ENCODE measurements around the gene TOP1.

Gene TOP1

GRCh38 chr20:40991181-40991889, 37.3 kb upstream of the TOP1 start:
- Histone ChIP-seq H3K27me3 (replicated peaks; ENCODE audit: control insufficient read depth, insufficient read depth, low read length, poor library complexity, severe bottlenecking) (no peaks in the 10 kb centered on the region), H3K9me3 (ENCODE audit: control insufficient read depth, low read length) (no peaks in the 10 kb centered on the region), H3K4me3 (ENCODE audit: insufficient read depth, low read depth, low read length, poor library complexity, severe bottlenecking) (no peak overlapping the region), H3K4me1 (ENCODE audit: control insufficient read depth, insufficient read depth, low read length, poor library complexity, severe bottlenecking) (peaks cover 21% of the 10 kb centered on the region), H3K27ac (ENCODE audit: insufficient read depth, low read length, poor library complexity, severe bottlenecking) (no peak overlapping the region), H3K36me3 (ENCODE audit: control insufficient read depth, insufficient read depth, low read length) (no peaks in the 10 kb centered on the region)
- DNase-seq, result no peak

DNA sequence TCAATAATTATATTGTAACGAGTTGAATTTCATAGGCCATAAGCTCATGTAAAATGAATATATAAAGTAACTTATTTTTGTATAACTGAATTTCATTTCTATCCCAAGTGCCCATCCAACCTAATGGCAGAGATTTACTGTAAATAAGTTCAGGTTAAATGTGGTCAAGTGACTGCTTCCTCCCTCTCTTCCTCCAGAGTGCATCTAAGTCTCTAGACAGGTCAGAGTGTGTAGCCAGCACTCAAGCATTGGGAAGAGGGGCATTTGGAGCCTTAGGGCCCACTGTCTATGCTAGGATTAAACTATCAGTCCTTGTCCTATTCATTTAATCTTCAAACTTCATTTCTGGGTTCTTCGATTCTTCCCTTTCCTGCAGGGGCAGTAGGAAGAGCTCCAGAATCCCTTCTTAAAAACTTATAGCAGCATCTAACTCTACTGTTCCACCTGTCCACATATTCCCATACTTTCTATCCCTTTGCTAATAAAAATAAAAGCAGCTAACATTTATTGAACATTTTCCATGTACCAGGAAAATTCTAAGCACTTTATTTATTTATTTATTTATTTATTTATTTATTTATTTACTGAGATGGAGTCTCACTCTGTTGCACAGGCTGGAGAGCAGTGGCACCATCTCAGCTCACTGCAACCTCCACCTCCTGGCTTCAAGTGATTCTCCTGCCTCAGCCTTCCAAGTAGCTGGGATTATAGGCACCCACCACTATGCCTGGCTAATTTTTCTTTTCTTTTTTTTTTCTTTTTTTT, 36.1 kb upstream of the TOP1 start:
- Histone ChIP-seq H3K36me3 (ENCODE audit: control insufficient read depth, insufficient read depth, low read length) (no peaks in the 10 kb centered on the region), H3K27me3 (replicated peaks; ENCODE audit: control insufficient read depth, insufficient read depth, low read length, poor library complexity, severe bottlenecking) (no peaks in the 10 kb centered on the region), H3K4me1 (ENCODE audit: control insufficient read depth, insufficient read depth, low read length, poor library complexity, severe bottlenecking) (peaks cover 12% of the 10 kb centered on the region), H3K27ac (ENCODE audit: insufficient read depth, low read length, poor library complexity, severe bottlenecking) (no peak overlapping the region), H3K9me3 (ENCODE audit: control insufficient read depth, low read length) (no peaks in the 10 kb centered on the region), H3K4me3 (ENCODE audit: insufficient read depth, low read depth, low read length, poor library complexity, severe bottlenecking) (no peak overlapping the region)
- DNase-seq, result no peak

- no peaks in the 10 kb centered on the region for H3K9me3 ChIP-seq (ENCODE audit: control insufficient read depth, low read length)
- DNase-seq, result no peak
- no peak overlapping the region for H3K27ac ChIP-seq (ENCODE audit: insufficient read depth, low read length, poor library complexity, severe bottlenecking)
- H3K27me3 ChIP-seq (replicated peaks; ENCODE audit: control insufficient read depth, insufficient read depth, low read length, poor library complexity, severe bottlenecking), result no peaks in the 10 kb centered on the region
- H3K36me3 ChIP-seq (ENCODE audit: control insufficient read depth, insufficient read depth, low read length), result no peaks in the 10 kb centered on the region
- peaks cover 12% of the 10 kb centered on the region for H3K4me1 ChIP-seq (ENCODE audit: control insufficient read depth, insufficient read depth, low read length, poor library complexity, severe bottlenecking)
- no peak overlapping the region for H3K4me3 ChIP-seq (ENCODE audit: insufficient read depth, low read depth, low read length, poor library complexity, severe bottlenecking)
These were observed 34.7 kb upstream of the TOP1 start for GRCh38 chr20:40993794-40994540.

GRCh38 chr20:40996326-40996725, 32.3 kb upstream of the TOP1 start:
- H3K9me3 ChIP-seq (ENCODE audit: control insufficient read depth, low read length), result no peaks in the 10 kb centered on the region
- peaks cover 4% of the 10 kb centered on the region for H3K4me1 ChIP-seq (ENCODE audit: control insufficient read depth, insufficient read depth, low read length, poor library complexity, severe bottlenecking)
- no peak overlapping the region for H3K27ac ChIP-seq (ENCODE audit: insufficient read depth, low read length, poor library complexity, severe bottlenecking)
- DNase-seq, result no peak
- no peaks in the 10 kb centered on the region for H3K36me3 ChIP-seq (ENCODE audit: control insufficient read depth, insufficient read depth, low read length)
- H3K4me3 ChIP-seq (ENCODE audit: insufficient read depth, low read depth, low read length, poor library complexity, severe bottlenecking), result no peak overlapping the region
- no peaks in the 10 kb centered on the region for H3K27me3 ChIP-seq (replicated peaks; ENCODE audit: control insufficient read depth, insufficient read depth, low read length, poor library complexity, severe bottlenecking)

GRCh38 chr20:40997116-40997515, 31.5 kb upstream of the TOP1 start:
- no peaks in the 10 kb centered on the region for H3K36me3 ChIP-seq (ENCODE audit: control insufficient read depth, insufficient read depth, low read length)
- no peaks in the 10 kb centered on the region for H3K9me3 ChIP-seq (ENCODE audit: control insufficient read depth, low read length)
- no peak overlapping the region for H3K27ac ChIP-seq (ENCODE audit: insufficient read depth, low read length, poor library complexity, severe bottlenecking)
- no peaks in the 10 kb centered on the region for H3K4me1 ChIP-seq (ENCODE audit: control insufficient read depth, insufficient read depth, low read length, poor library complexity, severe bottlenecking)
- no peak overlapping the region for H3K4me3 ChIP-seq (ENCODE audit: insufficient read depth, low read depth, low read length, poor library complexity, severe bottlenecking)
- no peak for DNase-seq
- no peaks in the 10 kb centered on the region for H3K27me3 ChIP-seq (replicated peaks; ENCODE audit: control insufficient read depth, insufficient read depth, low read length, poor library complexity, severe bottlenecking)

- no peaks in the 10 kb centered on the region for H3K36me3 ChIP-seq (ENCODE audit: control insufficient read depth, insufficient read depth, low read length)
- no peaks in the 10 kb centered on the region for H3K27me3 ChIP-seq (replicated peaks; ENCODE audit: control insufficient read depth, insufficient read depth, low read length, poor library complexity, severe bottlenecking)
These were observed 28.8 kb upstream of the TOP1 start for GRCh38 chr20:40999841-41000240.

GRCh38 chr20:41000628-41001027, 28.0 kb upstream of the TOP1 start:
- Histone ChIP-seq H3K36me3 (ENCODE audit: control insufficient read depth, insufficient read depth, low read length) (no peaks in the 10 kb centered on the region), H3K4me3 (ENCODE audit: insufficient read depth, low read depth, low read length, poor library complexity, severe bottlenecking) (no peak overlapping the region), H3K4me1 (ENCODE audit: control insufficient read depth, insufficient read depth, low read length, poor library complexity, severe bottlenecking) (peaks cover 7% of the 10 kb centered on the region), H3K9me3 (ENCODE audit: control insufficient read depth, low read length) (no peaks in the 10 kb centered on the region), H3K27me3 (replicated peaks; ENCODE audit: control insufficient read depth, insufficient read depth, low read length, poor library complexity, severe bottlenecking) (no peaks in the 10 kb centered on the region), H3K27ac (ENCODE audit: insufficient read depth, low read length, poor library complexity, severe bottlenecking) (no peak overlapping the region)
- DNase-seq, result no peak

More at GRCh38 chr20:40999841-41000240, 28.8 kb upstream of the TOP1 start:
- Histone ChIP-seq H3K4me3 (ENCODE audit: insufficient read depth, low read depth, low read length, poor library complexity, severe bottlenecking) (no peak overlapping the region), H3K9me3 (ENCODE audit: control insufficient read depth, low read length) (no peaks in the 10 kb centered on the region), H3K4me1 (ENCODE audit: control insufficient read depth, insufficient read depth, low read length, poor library complexity, severe bottlenecking) (peaks cover 7% of the 10 kb centered on the region), H3K27ac (ENCODE audit: insufficient read depth, low read length, poor library complexity, severe bottlenecking) (no peak overlapping the region)
- DNase-seq, result no peak

DNA sequence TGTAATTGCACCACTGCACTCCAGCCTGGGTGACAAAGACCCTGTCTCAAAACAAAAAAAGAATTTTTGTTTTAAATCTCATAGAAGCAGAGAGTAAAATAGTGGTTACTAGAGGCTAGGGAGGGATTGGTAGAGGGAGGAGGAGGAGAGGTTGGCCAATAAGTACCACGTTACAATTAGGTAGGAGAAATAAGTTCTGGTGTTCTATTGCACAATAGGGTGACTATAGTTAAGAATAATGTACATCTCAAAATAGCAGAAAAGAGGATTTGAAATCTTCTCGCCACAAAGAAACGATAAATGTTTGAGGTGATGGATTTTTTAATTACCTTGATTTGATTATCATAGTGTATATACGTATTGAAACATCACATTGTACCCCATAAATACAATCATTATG, 27.1 kb upstream of the TOP1 start:
- no peak overlapping the region for H3K4me3 ChIP-seq (ENCODE audit: insufficient read depth, low read depth, low read length, poor library complexity, severe bottlenecking)
- no peaks in the 10 kb centered on the region for H3K36me3 ChIP-seq (ENCODE audit: control insufficient read depth, insufficient read depth, low read length)
- H3K4me1 ChIP-seq (ENCODE audit: control insufficient read depth, insufficient read depth, low read length, poor library complexity, severe bottlenecking), result peaks cover 7% of the 10 kb centered on the region
- H3K27ac ChIP-seq (ENCODE audit: insufficient read depth, low read length, poor library complexity, severe bottlenecking), result no peak overlapping the region
- H3K9me3 ChIP-seq (ENCODE audit: control insufficient read depth, low read length), result no peaks in the 10 kb centered on the region
- DNase-seq, result no peak
- H3K27me3 ChIP-seq (replicated peaks; ENCODE audit: control insufficient read depth, insufficient read depth, low read length, poor library complexity, severe bottlenecking), result no peaks in the 10 kb centered on the region

- DNase-seq, result no peak
- peak overlapping the region; percentile 43 for H3K4me3 ChIP-seq (ENCODE audit: insufficient read depth, low read depth, low read length, poor library complexity, severe bottlenecking)
- peak overlapping the region; percentile 83 for H3K27ac ChIP-seq (ENCODE audit: insufficient read depth, low read length, poor library complexity, severe bottlenecking)
These were observed 25.8 kb upstream of the TOP1 start for GRCh38 chr20:41002842-41003142.

More at GRCh38 chr20:41002842-41003142, 25.8 kb upstream of the TOP1 start:
- no peaks in the 10 kb centered on the region for H3K9me3 ChIP-seq (ENCODE audit: control insufficient read depth, low read length)
- H3K27me3 ChIP-seq (replicated peaks; ENCODE audit: control insufficient read depth, insufficient read depth, low read length, poor library complexity, severe bottlenecking), result no peaks in the 10 kb centered on the region
- peaks cover 7% of the 10 kb centered on the region for H3K4me1 ChIP-seq (ENCODE audit: control insufficient read depth, insufficient read depth, low read length, poor library complexity, severe bottlenecking)
- H3K36me3 ChIP-seq (ENCODE audit: control insufficient read depth, insufficient read depth, low read length), result no peaks in the 10 kb centered on the region
